H1 (cell line): ENCODE results near the gene HYAL4.

Experiments used
- EGR1 ChIP-seq: IDR thresholded peaks from 2 replicates; pipeline ENCODE4 v1.6.1; 2011; ENCODE audit warnings: low read depth, low read length, borderline replicate concordance
- TF ChIP-seq, protein P1 (sequence below), 3 experiments: IDR thresholded peaks; 1 replicate in 2 of 3; 2 replicates in 1 of 3; pipeline versions ENCODE4 v1.5.1 to v1.6.1; 2011; ENCODE audit warnings: low read length in 3 of 3, mild to moderate bottlenecking in 3 of 3, inconsistent platforms in 2 of 3, low read depth in 1 of 3, moderate library complexity in 1 of 3; ENCODE audit not compliant: insufficient read depth in 1 of 3; ENCODE audit errors: control extremely low read depth in 1 of 3

DNA sequence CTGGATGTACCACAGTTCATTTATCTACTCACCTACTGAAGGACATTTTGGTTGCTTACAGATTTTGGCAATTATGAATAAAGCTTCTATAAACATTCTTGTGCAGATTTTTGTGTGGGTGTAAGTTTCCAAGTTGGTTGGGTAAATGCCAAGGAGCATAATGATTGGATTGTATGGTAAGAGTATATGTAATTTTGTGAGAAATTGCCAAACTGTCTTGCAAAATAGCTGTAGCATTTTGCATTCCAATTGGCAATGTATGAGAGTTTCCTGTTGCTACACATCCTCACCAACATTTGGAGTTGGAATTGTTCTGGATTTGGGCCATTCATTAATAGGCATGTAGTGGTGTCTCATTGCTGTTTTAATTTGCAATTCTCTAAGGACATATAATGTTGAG is 33.9 kb upstream of the HYAL4 start:
- TF ChIP-seq EGR1 = no peak
- TF ChIP-seq, protein P1, sequence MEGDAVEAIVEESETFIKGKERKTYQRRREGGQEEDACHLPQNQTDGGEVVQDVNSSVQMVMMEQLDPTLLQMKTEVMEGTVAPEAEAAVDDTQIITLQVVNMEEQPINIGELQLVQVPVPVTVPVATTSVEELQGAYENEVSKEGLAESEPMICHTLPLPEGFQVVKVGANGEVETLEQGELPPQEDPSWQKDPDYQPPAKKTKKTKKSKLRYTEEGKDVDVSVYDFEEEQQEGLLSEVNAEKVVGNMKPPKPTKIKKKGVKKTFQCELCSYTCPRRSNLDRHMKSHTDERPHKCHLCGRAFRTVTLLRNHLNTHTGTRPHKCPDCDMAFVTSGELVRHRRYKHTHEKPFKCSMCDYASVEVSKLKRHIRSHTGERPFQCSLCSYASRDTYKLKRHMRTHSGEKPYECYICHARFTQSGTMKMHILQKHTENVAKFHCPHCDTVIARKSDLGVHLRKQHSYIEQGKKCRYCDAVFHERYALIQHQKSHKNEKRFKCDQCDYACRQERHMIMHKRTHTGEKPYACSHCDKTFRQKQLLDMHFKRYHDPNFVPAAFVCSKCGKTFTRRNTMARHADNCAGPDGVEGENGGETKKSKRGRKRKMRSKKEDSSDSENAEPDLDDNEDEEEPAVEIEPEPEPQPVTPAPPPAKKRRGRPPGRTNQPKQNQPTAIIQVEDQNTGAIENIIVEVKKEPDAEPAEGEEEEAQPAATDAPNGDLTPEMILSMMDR (IDR thresholded peaks at IDR 0.05; ENCODE audit: control extremely low read depth in 1 of 3, insufficient read depth in 1 of 3, low read depth in 1 of 3, low read length in 3 of 3) = no peak
